Amniotic epithelial cell (primary cell): ENCODE results near the gene TGM2.

Experiments used
- DNase-seq: peaks from one replicate; pipeline ENCODE4 v3.0.0-alpha.2; 2010; ENCODE audit warnings: low read depth

Gene TGM2

DNA sequence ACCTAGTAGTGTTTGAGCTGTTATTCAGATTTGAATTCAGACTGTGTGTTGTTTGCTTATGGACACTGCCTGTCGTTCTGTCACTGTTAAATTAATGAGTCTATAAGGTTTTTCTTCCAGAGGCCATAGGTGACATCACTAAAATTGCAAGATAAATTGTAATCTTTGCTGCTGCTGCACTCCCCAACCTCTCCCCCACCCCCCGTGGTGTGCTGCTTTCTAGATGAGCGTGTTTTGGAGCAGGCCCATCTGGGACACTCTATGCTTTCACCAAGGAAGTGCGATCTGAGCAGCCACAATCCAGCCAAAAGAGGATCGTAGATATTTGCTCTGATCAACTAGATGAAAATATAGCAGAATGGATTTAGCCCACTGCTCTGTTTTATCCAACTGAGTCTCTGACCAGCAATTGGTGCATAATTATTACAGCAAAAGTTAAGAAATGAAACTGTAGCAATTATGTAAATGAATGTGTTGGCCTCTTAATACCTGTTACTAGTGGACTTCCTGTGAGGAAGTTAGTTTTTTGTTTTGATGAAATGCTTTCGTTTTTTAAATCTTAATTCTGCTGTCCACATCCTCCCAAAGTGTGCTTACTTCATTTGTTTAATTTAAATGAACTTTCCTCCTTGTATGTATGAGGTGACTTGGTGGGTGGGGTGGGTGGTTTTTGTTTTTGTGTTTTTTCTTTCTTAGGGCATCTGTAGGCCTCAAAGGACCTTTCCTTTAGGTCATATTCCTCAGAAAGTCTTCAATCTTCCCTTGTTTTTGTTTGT lies 73.4 kb downstream of the TGM2 start:
- no peak for DNase-seq

DNA sequence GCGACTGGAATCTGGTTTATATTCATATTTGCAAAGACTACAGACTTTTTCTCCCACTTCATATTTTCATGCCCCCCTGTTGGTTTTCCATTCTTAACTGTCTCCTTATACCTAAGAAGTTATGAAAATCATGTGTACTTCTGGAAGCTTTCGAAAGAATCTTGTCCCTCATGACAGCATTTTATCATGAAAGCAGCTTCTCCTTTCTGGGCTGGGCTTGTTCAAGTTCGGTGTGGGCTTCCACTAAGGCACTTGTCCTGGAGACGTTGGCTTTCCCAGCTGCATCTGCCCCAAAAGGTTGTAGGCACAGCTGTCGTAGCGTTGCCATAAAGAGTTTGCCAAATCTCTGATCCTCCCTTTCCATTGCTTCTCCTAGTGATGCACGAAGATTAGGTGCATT lies 75.0 kb downstream of the TGM2 start:
- DNase-seq, result no peak

DNA sequence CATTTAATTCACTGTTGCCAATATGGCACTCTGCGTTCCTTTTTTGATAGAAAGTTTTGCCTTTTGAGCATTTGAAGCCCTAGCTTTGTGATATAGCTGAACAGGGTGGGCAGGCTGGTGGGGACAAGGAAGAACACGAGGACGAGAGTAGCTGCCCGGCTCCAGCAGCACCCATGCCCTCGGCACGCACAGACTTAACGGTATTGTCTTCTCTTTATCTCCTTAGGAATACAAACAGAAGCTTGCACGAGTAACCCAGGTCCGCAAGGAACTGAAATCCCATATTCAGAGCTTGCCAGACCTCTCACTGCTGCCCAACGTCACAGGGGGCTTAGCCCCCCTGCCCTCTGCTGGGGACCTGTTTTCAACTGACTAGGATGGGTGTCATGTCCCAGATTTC lies 75.6 kb downstream of the TGM2 start:
- no peak for DNase-seq

DNA sequence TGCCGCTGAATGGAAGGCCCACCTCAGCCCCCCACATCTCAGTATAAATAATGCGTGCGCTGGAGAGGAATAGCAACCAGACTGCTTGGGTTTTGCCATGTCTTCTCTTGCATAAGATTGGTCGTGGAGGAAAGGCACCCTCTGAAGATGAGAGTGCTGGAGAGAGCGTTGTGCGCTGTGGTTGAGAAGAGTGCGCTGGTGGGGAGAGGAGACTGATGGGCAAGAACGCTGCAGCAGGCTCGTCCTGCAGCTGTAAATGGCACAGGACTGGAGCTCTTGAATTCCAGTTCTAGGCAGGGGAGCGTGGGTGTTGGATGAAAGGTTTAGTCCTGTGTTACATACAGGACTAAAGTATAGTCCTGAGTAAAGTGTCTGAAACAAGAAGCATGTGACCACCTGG lies 80.0 kb downstream of the TGM2 start:
- peak; percentile 77 for DNase-seq

DNA sequence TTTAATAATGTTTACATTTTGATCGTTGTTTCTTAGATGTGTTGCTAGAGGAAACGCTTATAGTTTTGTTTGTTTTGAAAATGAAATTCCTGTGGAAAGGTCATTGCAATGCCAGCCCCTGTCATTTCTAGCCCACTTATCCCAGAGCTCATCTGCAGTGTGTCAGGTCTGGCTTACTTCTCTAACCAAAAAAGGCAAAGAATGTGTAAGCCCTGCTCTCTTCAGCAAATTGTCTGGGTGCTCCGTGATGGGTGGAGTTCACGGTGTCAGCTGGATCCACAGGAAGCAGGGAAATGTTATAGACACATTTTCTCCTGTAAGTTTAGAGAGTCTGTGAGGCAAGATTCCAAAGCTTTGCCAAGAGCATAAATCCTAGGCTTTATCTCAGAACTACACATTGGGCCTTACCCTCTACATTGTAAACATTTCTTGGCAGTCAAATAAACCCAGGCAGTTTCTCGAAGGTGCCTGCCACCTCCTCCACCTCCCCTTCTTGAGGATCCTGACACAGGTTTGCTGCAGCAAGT lies 80.6 kb downstream of the TGM2 start:
- peak; percentile 98 for DNase-seq

DNA sequence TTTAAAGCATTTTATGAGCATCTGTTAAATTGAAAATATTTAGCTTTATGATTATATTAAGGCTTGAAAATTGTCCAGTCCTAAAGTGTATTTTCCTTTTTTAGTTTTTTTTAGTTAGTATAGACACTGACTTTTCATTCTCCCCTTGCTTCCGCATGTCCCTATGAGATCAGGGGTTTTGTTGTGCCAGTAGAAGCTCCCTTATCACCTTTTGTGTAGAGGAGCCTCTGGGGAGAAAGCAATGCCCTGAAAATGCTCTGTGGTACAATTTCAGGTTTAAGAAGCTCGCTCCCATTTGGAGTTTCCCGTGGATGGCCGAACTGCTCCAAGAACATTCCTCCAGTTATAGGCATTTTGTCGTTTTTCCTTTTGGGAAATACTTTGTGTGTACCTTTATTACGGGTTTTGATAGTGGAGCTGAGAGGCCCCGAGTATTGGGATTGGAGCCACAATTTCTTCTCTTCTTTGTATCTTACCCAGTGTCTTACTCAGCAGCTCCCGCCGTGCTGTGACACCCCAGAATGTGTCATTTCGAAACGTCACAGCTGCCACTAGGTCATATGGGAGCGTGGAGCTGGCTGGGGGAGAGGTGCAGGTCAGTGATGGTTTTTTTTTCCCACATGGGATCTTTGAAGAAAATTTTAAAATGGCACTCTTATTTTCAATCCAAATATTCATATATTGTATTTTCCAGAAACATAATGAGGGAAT lies 81.6 kb downstream of the TGM2 start:
- DNase-seq, result peak; percentile 23

DNA sequence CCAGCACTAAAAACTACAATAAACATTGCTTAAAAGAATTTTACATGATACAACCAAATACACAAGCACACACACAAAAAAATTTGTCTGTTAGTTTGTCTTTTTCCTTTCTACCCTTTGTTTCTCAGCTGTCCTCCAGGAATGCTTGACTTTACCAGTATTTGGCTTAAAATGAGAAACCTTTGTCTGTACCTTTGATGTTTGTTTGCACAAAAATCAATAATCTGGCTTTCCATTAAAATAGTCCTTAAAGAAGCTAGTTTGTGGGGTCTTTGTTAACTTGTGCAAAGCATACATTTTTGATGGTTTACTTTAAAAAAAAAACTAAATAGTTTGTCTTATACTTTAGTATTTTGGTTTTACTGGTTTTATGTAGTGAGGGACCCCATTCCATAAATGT lies 82.2 kb downstream of the TGM2 start:
- no peak for DNase-seq

DNA sequence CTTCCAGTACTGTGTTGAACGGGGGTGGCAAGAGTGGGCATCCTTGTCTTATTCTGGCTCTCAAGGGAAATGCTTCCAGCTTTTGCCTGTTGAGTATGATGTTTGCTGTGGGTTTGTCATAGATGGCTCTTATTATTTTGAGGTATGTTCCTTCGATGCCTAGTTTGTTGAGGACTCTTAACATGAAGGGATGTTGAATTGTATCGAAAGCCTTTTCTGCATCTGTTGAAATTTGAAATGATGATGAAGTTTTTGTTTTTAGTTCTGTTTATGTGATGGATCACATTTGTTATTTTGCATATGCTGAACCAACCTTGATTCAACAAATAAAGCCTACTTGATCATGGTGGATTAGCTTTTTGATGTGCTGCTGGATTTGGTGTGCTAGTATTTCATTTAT lies 83.5 kb downstream of the TGM2 start:
- peak; percentile 47 for DNase-seq

DNA sequence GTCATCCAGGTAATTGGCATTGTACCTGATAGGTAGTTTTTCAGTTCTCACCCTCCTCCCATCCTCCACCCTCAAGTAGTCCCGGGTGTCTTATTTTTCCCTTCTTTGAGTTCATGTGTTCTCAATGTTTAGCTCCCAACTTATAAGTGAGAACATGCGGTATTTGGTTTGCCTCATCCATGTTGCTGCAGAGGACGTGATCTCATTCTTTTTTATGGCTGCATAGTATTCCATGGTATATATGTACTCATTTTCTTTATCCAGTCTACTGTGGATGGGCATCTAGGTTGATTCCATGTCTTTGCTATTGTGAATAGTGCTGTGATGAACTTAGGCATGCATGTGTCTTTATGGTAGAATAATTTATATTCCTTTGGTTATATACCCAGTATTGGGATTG lies 85.7 kb downstream of the TGM2 start:
- DNase-seq, result no peak

DNA sequence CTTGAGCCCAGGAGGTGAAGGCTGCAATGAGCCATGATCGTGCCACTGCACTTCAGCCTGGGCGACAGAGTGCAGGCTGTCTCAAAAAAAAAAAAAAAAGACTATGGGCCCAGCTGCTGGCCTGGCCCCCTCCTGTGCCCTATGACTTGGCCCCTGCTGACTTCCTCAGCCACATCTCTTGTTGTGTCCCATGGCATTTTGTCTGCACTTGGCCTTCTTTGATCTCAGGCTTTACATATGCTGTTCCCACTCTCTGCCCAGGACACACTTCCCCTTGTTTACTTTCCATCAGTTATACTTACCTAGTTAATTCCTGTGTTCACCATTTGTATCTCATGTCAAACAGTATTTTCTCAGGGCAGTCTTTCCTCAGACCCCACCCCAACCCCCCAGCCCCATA lies 87.0 kb downstream of the TGM2 start:
- no peak for DNase-seq
